Astrocyte (in vitro differentiated cells and primary cell): Measurements from ENCODE around the gene ERCC6L2.

Source experiments
- EZH2 ChIP-seq: IDR thresholded peaks from 2 replicates; pipeline ENCODE4 v1.6.1; 2012; ENCODE audit warnings: mild to moderate bottlenecking, low read length, inconsistent platforms; ENCODE audit not compliant: insufficient read depth
- TF ChIP-seq, protein P1 (sequence below): IDR thresholded peaks from 2 replicates; pipeline ENCODE4 v1.5.1; 2011; ENCODE audit warnings: low read depth, mild to moderate bottlenecking, inconsistent platforms, low read length, moderate library complexity; ENCODE audit not compliant: insufficient read depth

DNA sequence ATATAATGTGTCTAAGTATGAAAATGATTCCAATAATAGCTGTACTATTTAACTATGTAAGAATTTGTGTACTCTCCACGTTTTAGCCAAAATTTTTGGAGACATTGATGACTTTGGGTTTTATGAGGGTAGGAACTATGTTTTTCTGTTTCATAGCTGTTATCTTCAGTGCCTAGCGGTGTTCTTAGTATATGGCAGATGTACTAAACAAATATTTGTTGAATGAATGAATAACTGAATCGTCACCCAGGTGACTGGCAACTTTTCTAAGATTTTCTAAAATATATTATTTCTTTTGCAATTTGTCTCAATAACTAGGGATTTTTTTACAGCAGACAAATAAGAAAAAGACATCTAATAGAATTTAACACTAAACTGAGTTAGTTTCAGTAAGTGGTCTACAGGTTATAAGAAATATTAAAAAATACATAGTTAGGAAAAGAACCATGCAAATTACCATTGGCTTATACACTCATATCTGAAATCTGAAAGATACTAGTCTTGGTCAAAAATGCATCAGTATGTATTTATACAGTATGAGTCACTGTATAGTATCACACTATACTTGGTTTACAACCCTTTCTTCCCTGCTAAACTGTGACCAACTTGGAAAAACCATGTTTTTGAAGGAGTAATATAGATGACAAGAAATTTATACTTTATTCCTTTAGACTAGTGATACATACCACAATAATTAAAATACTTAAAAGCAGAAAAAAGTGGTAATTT lies 10.5 kb upstream of the ERCC6L2 start:
- TF ChIP-seq EZH2, result no peak
- TF ChIP-seq, protein P1, sequence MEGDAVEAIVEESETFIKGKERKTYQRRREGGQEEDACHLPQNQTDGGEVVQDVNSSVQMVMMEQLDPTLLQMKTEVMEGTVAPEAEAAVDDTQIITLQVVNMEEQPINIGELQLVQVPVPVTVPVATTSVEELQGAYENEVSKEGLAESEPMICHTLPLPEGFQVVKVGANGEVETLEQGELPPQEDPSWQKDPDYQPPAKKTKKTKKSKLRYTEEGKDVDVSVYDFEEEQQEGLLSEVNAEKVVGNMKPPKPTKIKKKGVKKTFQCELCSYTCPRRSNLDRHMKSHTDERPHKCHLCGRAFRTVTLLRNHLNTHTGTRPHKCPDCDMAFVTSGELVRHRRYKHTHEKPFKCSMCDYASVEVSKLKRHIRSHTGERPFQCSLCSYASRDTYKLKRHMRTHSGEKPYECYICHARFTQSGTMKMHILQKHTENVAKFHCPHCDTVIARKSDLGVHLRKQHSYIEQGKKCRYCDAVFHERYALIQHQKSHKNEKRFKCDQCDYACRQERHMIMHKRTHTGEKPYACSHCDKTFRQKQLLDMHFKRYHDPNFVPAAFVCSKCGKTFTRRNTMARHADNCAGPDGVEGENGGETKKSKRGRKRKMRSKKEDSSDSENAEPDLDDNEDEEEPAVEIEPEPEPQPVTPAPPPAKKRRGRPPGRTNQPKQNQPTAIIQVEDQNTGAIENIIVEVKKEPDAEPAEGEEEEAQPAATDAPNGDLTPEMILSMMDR, result no peak
